Stomach (tissue), 9 donors: ENCODE results near the gene DCAF5. TPM values are rescaled to one million over a fixed set of nuclear protein-coding genes. Genes with fewer than 3 reads are reported as not detected.

Source experiments
- DNase-seq, 2 donors: peaks; one replicate each; pipeline versions ENCODE4 v3.0.0 to v3.0.0-alpha.2; 2013 to 2019
- H3K27ac ChIP-seq, 5 donors: fragments of 200-600 bp in 4 of 5; sonication (generic) in 4 of 5; one replicate each; pipeline ENCODE4 v1.5.1; 2013 to 2019; ENCODE audit warnings: mild to moderate bottlenecking in 1 of 5, moderate library complexity in 1 of 5
- H3K27me3 ChIP-seq, 3 donors: fragments of 200-600 bp; sonication (generic); one replicate each; pipeline ENCODE4 v1.5.1; 2017 to 2019; ENCODE audit warnings: mixed run types in 1 of 3
- H3K36me3 ChIP-seq, 4 donors: fragments of 200-600 bp; sonication (generic); 1 replicate in 3 of 4; 2 replicates in 1 of 4; pipeline ENCODE4 v1.5.1; 2016 to 2019
- H3K4me1 ChIP-seq, 4 donors: fragments of 200-600 bp; sonication (generic); one replicate each; pipeline ENCODE4 v1.5.1; 2016 to 2019
- H3K4me3 ChIP-seq, 4 donors: fragments of 200-600 bp; sonication (generic) in 3 of 4; one replicate each; pipeline ENCODE4 v1.5.1; 2016 to 2019; ENCODE audit warnings: mild to moderate bottlenecking in 1 of 4
- H3K9me3 ChIP-seq, 4 donors: fragments of 200-600 bp; sonication (generic); one replicate each; pipeline ENCODE4 v1.5.1; 2016 to 2019
- CTCF ChIP-seq, 7 experiments: fragments of 450-650 bp in 4 of 7; fragments of 200-600 bp in 3 of 7; sonication (generic) in 3 of 7; IDR thresholded peaks; one replicate each; pipeline ENCODE4 v1.5.1; 2016 to 2019; ENCODE audit warnings: antibody characterized with exemption in 7 of 7, control low read depth in 2 of 7, mild to moderate bottlenecking in 1 of 7
- EP300 ChIP-seq: sonication (generic); formaldehyde crosslinking; IDR thresholded peaks from one replicate; pipeline ENCODE4 v1.6.1; 2017; ENCODE audit warnings: antibody characterized with exemption
- POLR2A ChIP-seq, 4 donors: fragments of 450-650 bp; IDR thresholded peaks; one replicate each; pipeline ENCODE4 v1.6.1; 2016; ENCODE audit warnings: antibody characterized with exemption in 4 of 4, control low read depth in 2 of 4, mild to moderate bottlenecking in 1 of 4, moderate library complexity in 1 of 4
- POLR2AphosphoS5 ChIP-seq, 3 donors: sonication (generic); formaldehyde crosslinking; IDR thresholded peaks; one replicate each; pipeline ENCODE4 v1.6.1; 2016; ENCODE audit warnings: antibody characterized with exemption in 3 of 3
- WGBS, 5 donors: extraction: QIAGEN DNeasy Blood & Tissue Kit in 3 of 5; methylation state at CpG; one replicate each; pipeline versions ENCODE4 v1.1.5 to v1.1.7; 2013 to 2018; 5-methylcytosine and 5-hydroxymethylcytosine counted together
- intact Hi-C: fragments of 100-400 bp; cut with DNase I; formaldehyde crosslinking; loops from one replicate; pipeline ENCODE4 v1.15.1; 2023; ENCODE audit warnings: low total_unique reads
- polyA plus RNA-seq, 3 donors: library from polyadenylated mRNA; stranded (reverse); fragments of 200-250 nt; gene quantifications; one replicate each; pipeline ENCODE4 v1.2.3, GENCODE V29; 2013
- total RNA-seq, 5 donors: library from RNA; depleted of rRNA; stranded (reverse); fragments of >200 nt; gene quantifications; one replicate each; pipeline versions ENCODE4 v1.1.0 to v1.2.3, GENCODE V29; 2014 to 2016
- donor health status: healthy with polysubstance abuse.
- donor health status: Bipolar disorder and iron deficiency.
- donor health status: healthy.

The DCAF5 gene
- total and polyA plus RNA-seq, 8 donors, result 13.9 to 80.5 (median 26.9) TPM

GRCh38 chr14:69154779-69155178, 1.9 kb upstream of the DCAF5 start:
- H3K9me3 ChIP-seq, result no peaks in the 10 kb centered on the region
- TF ChIP-seq EP300 (no peak), POLR2AphosphoS5 (IDR thresholded peaks at IDR 0.05) (peak; percentile 26 to 65 (median 61)), POLR2A (IDR thresholded peaks at IDR 0.05) (no peak), CTCF (IDR thresholded peaks at IDR 0.05) (peak in 1 of 7 experiments; percentile 23)
- H3K36me3 ChIP-seq, result no peaks in the 10 kb centered on the region
- peaks cover 13 to 33% (median 23%) of the 10 kb centered on the region in 4 donors for H3K4me1 ChIP-seq
- DNase-seq, result peak; percentile 55 to 79
- 16 to 49% (median 29%) methylated on average over 4 of the region's 4 CpGs for WGBS, 5 donors
- H3K27ac ChIP-seq, result peak overlapping the region in 2 of 5 donors; percentile 21 to 24
- intact Hi-C loops, result no loop called here
- H3K27me3 ChIP-seq, result no peaks in the 10 kb centered on the region
- no peak overlapping the region for H3K4me3 ChIP-seq

GRCh38 chr14:69153873-69154270, 953 bp upstream of the DCAF5 start:
- DNase-seq, result peak in 1 of 2 donors; percentile 62
- TF ChIP-seq EP300, result no peak
- TF ChIP-seq POLR2A (IDR thresholded peaks at IDR 0.05), result no peak
- intact Hi-C loops, result no loop called here
- H3K4me1 ChIP-seq, result peaks cover 14 to 42% (median 28%) of the 10 kb centered on the region in 4 donors
- WGBS, 5 donors, result 3 to 6% (median 5%) methylated on average over 13 of the region's 13 CpGs
- no peaks in the 10 kb centered on the region for H3K27me3 ChIP-seq
- no peaks in the 10 kb centered on the region for H3K9me3 ChIP-seq
- peak overlapping the region; percentile 93 to 99 (median 98) for H3K27ac ChIP-seq
- peak overlapping the region; percentile 69 to 90 (median 82) for H3K4me3 ChIP-seq
- H3K36me3 ChIP-seq, result peaks cover 0 to 4% (median 2%) of the 10 kb centered on the region in 4 donors

GRCh38 chr14:69153152-69153872, 393 bp upstream of the DCAF5 start:
- WGBS, 5 donors, result 1 to 2% (median 1%) methylated on average over 19 to 72 of the region's 72 CpGs
- Histone ChIP-seq H3K4me1 (peaks cover 14 to 47% (median 31%) of the 10 kb centered on the region in 4 donors), H3K4me3 (peak overlapping the region; percentile 69 to 90 (median 82)), H3K9me3 (no peaks in the 10 kb centered on the region), H3K36me3 (peaks cover 0 to 10% (median 7%) of the 10 kb centered on the region in 4 donors), H3K27me3 (no peaks in the 10 kb centered on the region), H3K27ac (peak overlapping the region; percentile 93 to 99 (median 98))
- no peak for TF ChIP-seq POLR2A (IDR thresholded peaks at IDR 0.05)
- peak; percentile 87 to 94 (median 92) for TF ChIP-seq POLR2AphosphoS5 (IDR thresholded peaks at IDR 0.05)
- intact Hi-C loops, result no loop called here
- DNase-seq, result peak; percentile 33 to 98

- peaks cover 14 to 57% (median 41%) of the 10 kb centered on the region in 4 donors for H3K4me1 ChIP-seq
- H3K4me3 ChIP-seq, result peak overlapping the region; percentile 69 to 90 (median 82)
- intact Hi-C loops, result no loop called here
- H3K36me3 ChIP-seq, result peaks cover 0 to 15% (median 11%) of the 10 kb centered on the region in 4 donors
- H3K27ac ChIP-seq, result peak overlapping the region; percentile 93 to 99 (median 98)
- no peaks in the 10 kb centered on the region for H3K27me3 ChIP-seq
- TF ChIP-seq POLR2AphosphoS5 (IDR thresholded peaks at IDR 0.05) (no peak), CTCF (IDR thresholded peaks at IDR 0.05) (no peak), POLR2A (IDR thresholded peaks at IDR 0.05) (no peak), EP300 (no peak)
- H3K9me3 ChIP-seq, result no peaks in the 10 kb centered on the region
- peak in 1 of 2 donors; percentile 80 for DNase-seq
- WGBS, 5 donors, result 0 to 1% (median 1%) methylated on average over 19 to 38 of the region's 38 CpGs
These were observed 578 bp downstream of the DCAF5 start for GRCh38 chr14:69152181-69152901.

GRCh38 chr14:69151458-69152180, 1.3 kb downstream of the DCAF5 start:
- H3K27me3 ChIP-seq, result no peaks in the 10 kb centered on the region
- TF ChIP-seq CTCF (IDR thresholded peaks at IDR 0.05) (peak in 4 of 7 experiments; percentile 14 to 64 (median 56)), POLR2AphosphoS5 (IDR thresholded peaks at IDR 0.05) (no peak)
- H3K36me3 ChIP-seq, result peaks cover 0 to 17% (median 11%) of the 10 kb centered on the region in 4 donors
- H3K4me3 ChIP-seq, result peak overlapping the region; percentile 69 to 90 (median 82)
- H3K4me1 ChIP-seq, result peaks cover 14 to 64% (median 47%) of the 10 kb centered on the region in 4 donors
- peak overlapping the region; percentile 93 to 99 (median 98) for H3K27ac ChIP-seq
- WGBS, 5 donors, result 0 to 2% (median 0%) methylated on average over 6 to 57 of the region's 57 CpGs
- intact Hi-C loops, result no loop called here
- H3K9me3 ChIP-seq, result no peaks in the 10 kb centered on the region
- DNase-seq, result peak; percentile 76 to 93
